K562 (cell line): ENCODE measurements around the gene CPZ. TPM values are rescaled to one million over a fixed set of nuclear protein-coding genes. Genes with fewer than 3 reads are reported as not detected.

Source experiments
- ATAC-seq: fragments of 200-7000 bp; cut with Tn5 transposase; 3 replicates; pipeline ENCODE4 v1.9.1; 2020; ENCODE audit warnings: moderate library complexity
- BruUV-seq: library from RNA; stranded (reverse); fragments of 400-500 nt; replicated peaks from 2 replicates; lab custom pipeline; 2021; lab: Mats Ljungman, UMichigan
- CTCF ChIA-PET: fragments of 300-600 bp; formaldehyde crosslinking; extraction: SDS; loops from one replicate; lab custom pipeline; 2021; ENCODE audit warnings: low intra/inter-chr PET ratio; lab: Yijun Ruan, JAX
- POLR2A ChIA-PET: fragments of 300-600, 350-650 bp; sonication (Branson Sonifier 250); formaldehyde crosslinking; extraction: SDS; loops from one replicate; lab custom pipeline; 2021; ENCODE audit warnings: antibody characterized with exemption, inconsistent platforms; lab: Yijun Ruan, JAX
- DNase-seq, 4 experiments: peaks; one replicate each; pipeline versions ENCODE4 v3.0.0 to v3.0.0-alpha.2; 2011 to 2018; ENCODE audit warnings: low spot score in 3 of 4, mixed read lengths in 3 of 4; ENCODE audit errors: extremely low read depth in 1 of 4
- FAIRE-seq: peaks from 2 replicates; lab custom pipeline; 2011; peaks lifted over from hg19 to GRCh38; lab: Jason Lieb, UNC
- H2AFZ ChIP-seq: 2 replicates; pipeline ENCODE4 v1.6.0; 2011; ENCODE audit warnings: low read depth, low read length, control low read depth, inconsistent platforms
- H3K27ac ChIP-seq: fragments of 200-600 bp; 3 replicates; pipeline ENCODE4 v1.8.0; 2011; ENCODE audit warnings: low read depth, mild to moderate bottlenecking, control low read depth, inconsistent platforms, low read length, moderate library complexity, mixed read lengths; ENCODE audit errors: extremely low read depth
- H3K27me3 ChIP-seq, 2 experiments: fragments of 300-600 bp in 1 of 2; 2 replicates in 1 of 2; 3 replicates in 1 of 2; pipeline versions ENCODE4 v1.6.0 to v1.8.0; 2011; ENCODE audit warnings: inconsistent platforms in 2 of 2, low read length in 2 of 2, mild to moderate bottlenecking in 1 of 2, mixed read lengths in 1 of 2, moderate library complexity in 1 of 2; ENCODE audit not compliant: control insufficient read depth in 2 of 2, insufficient read depth in 2 of 2
- H3K36me3 ChIP-seq: fragments of 300-600 bp; 3 replicates; pipeline ENCODE4 v1.8.0; 2011; ENCODE audit warnings: mild to moderate bottlenecking, low read length, inconsistent platforms; ENCODE audit not compliant: control insufficient read depth, insufficient read depth
- H3K4me1 ChIP-seq, 2 experiments: fragments of 200-600 bp in 1 of 2; replicated peaks in 1 of 2; 2 replicates in 1 of 2; 3 replicates in 1 of 2; pipeline versions ENCODE4 v1.5.1 to v1.8.0; 2011; ENCODE audit warnings: inconsistent platforms in 2 of 2, low read length in 2 of 2, mild to moderate bottlenecking in 1 of 2, mixed read lengths in 1 of 2, moderate library complexity in 1 of 2; ENCODE audit not compliant: control insufficient read depth in 2 of 2, insufficient read depth in 2 of 2
- H3K4me2 ChIP-seq: 2 replicates; pipeline ENCODE4 v1.6.1; 2011; ENCODE audit warnings: low read length, control low read depth, inconsistent platforms, mixed read lengths; ENCODE audit not compliant: insufficient read depth
- H3K4me3 ChIP-seq: fragments of 200-600 bp; sonication (generic), shearing (Covaris generic); 2 replicates; pipeline ENCODE4 v1.5.1; 2016; ENCODE audit warnings: control low read depth, inconsistent platforms
- H3K79me2 ChIP-seq: fragments of 200-600 bp; 3 replicates; pipeline ENCODE4 v1.8.0; 2011; ENCODE audit warnings: low read length, inconsistent platforms; ENCODE audit not compliant: control insufficient read depth, insufficient read depth
- H3K9ac ChIP-seq, 2 experiments: 2 replicates each; pipeline versions ENCODE4 v1.6.0 to v1.6.1; 2011; ENCODE audit warnings: low read depth in 2 of 2, low read length in 2 of 2, control low read depth in 1 of 2, inconsistent platforms in 1 of 2, mild to moderate bottlenecking in 1 of 2, mixed read lengths in 1 of 2; ENCODE audit not compliant: insufficient read depth in 1 of 2
- H3K9me1 ChIP-seq: one replicate; pipeline ENCODE4 v1.6.0; 2011; ENCODE audit warnings: inconsistent platforms, mild to moderate bottlenecking, low read length, moderate library complexity; ENCODE audit not compliant: control insufficient read depth, insufficient read depth
- H3K9me3 ChIP-seq: replicated peaks from 2 replicates; pipeline ENCODE4 v1.5.1; 2011; ENCODE audit warnings: low read depth, low read length, inconsistent platforms; ENCODE audit not compliant: control insufficient read depth, insufficient read depth
- H4K20me1 ChIP-seq: replicated peaks from 2 replicates; pipeline ENCODE4 v1.6.1; 2011; ENCODE audit warnings: low read length, inconsistent platforms, mixed read lengths; ENCODE audit not compliant: control insufficient read depth, insufficient read depth
- ETV1 ChIP-seq: fragments of 450-650 bp; conservative IDR thresholded peaks from 2 replicates; pipeline ENCODE4 v1.6.1; 2016; ENCODE audit warnings: missing genetic modification characterization, control low read depth, low read depth, missing compliant biosample characterization
- KHSRP ChIP-seq: fragments of 450-650 bp; IDR thresholded peaks from 2 replicates; pipeline ENCODE4 v1.6.1; 2017
- KLF1 ChIP-seq: fragments of 450-650 bp; IDR thresholded peaks from 2 replicates; pipeline ENCODE4 v1.6.1; 2016; ENCODE audit warnings: missing genetic modification characterization, missing compliant biosample characterization
- NCOA1 ChIP-seq: fragments of 450-650 bp; IDR thresholded peaks from 2 replicates; pipeline ENCODE4 v1.6.1; 2016; ENCODE audit warnings: low read depth
- NFE2L1 ChIP-seq: fragments of 450-650 bp; IDR thresholded peaks from 2 replicates; pipeline ENCODE4 v1.6.1; 2016; ENCODE audit warnings: missing genetic modification characterization, low read depth, mild to moderate bottlenecking, missing compliant biosample characterization, moderate library complexity, borderline replicate concordance
- SMAD2 ChIP-seq: fragments of 150-350 bp; IDR thresholded peaks from 2 replicates; pipeline ENCODE4 v1.6.1; 2014; ENCODE audit warnings: low read depth, mild to moderate bottlenecking, low read length
- SMARCE1 ChIP-seq: fragments of 450-650 bp; IDR thresholded peaks from 2 replicates; pipeline ENCODE4 v1.7.1; 2016; ENCODE audit warnings: mild to moderate bottlenecking
- SRSF9 ChIP-seq: fragments of 200-400 bp; formaldehyde crosslinking; IDR thresholded peaks from 2 replicates; pipeline ENCODE4 v1.6.1; 2017; ENCODE audit warnings: low read depth, low read length, borderline replicate concordance
- ZBTB33 ChIP-seq: sonication (generic); formaldehyde crosslinking; IDR thresholded peaks from 2 replicates; pipeline ENCODE4 v1.8.1; 2023; ENCODE audit warnings: mild to moderate bottlenecking, missing genetic modification reagents
- ZKSCAN1 ChIP-seq: fragments of 150-350 bp; IDR thresholded peaks from 2 replicates; pipeline ENCODE4 v1.6.1; 2016; ENCODE audit warnings: low read depth, low read length
- ZNF586 ChIP-seq: fragments of 450-650 bp; formaldehyde crosslinking; conservative IDR thresholded peaks from 2 replicates; pipeline ENCODE4 v1.4.0; 2020; ENCODE audit warnings: mild to moderate bottlenecking, moderate library complexity
- WGBS: fragments of 100-300 bp; shearing (Covaris generic); methylation state at CpG from one replicate; pipeline ENCODE4 v1.1.6; 2016; ENCODE audit warnings: low coverage, mixed read lengths; ENCODE audit not compliant: insufficient coverage; ENCODE audit errors: missing lambda C conversion rate; 5-methylcytosine and 5-hydroxymethylcytosine counted together
- in situ Hi-C: fragments of 300-500 bp; cut with MboI; formaldehyde crosslinking; loops from 4 replicates; pipeline ENCODE4 v1.15.0; 2018; ENCODE audit warnings: inconsistent platforms, mixed read lengths
- intact Hi-C: fragments of 100-400 bp; cut with micrococcal nuclease; formaldehyde crosslinking; loops from 2 replicates; pipeline ENCODE4 v1.14.2; 2022
- polyA plus RNA-seq, 8 experiments: library from polyadenylated mRNA; depleted of rRNA in 4 of 8; stranded (reverse) in 5 of 8; unstranded in 3 of 8; fragments of >200 nt; fragmentation: Nextera tagmentation in 2 of 8; fragmentation: Illumina TruSeq in 1 of 8; extraction: Ambion mirVana in 2 of 8; extraction: Trizol in 1 of 8; gene quantifications; 2 replicates each; pipeline versions ENCODE4 v1.2.1 to v1.2.3, GENCODE V29; 2011 to 2014; ENCODE audit warnings: inconsistent platforms in 1 of 8, missing spikeins in 1 of 8
- total RNA-seq, 7 experiments: library from RNA; depleted of rRNA in 6 of 7; stranded (reverse); fragments of >200 nt in 6 of 7; fragmentation: Illumina TruSeq in 2 of 7; extraction: Trizol in 2 of 7; gene quantifications; 2 replicates each; pipeline versions ENCODE4 v1.2.1 to v1.2.3, GENCODE V29; 2011 to 2021; ENCODE audit warnings: low replicate concordance in 1 of 7

CPZ gene
- total and polyA plus RNA-seq, 9 of the 15 experiments (the other 6 are each of a cell fraction or from before 2014, with no cell fraction given), result 0.06 to 2.2 (median 1.2) TPM; not detected in 1

GRCh38 chr4:8591114-8591513, 1.5 kb upstream of the CPZ start (continued):
- TF ChIP-seq ZBTB33 (CRISPR knock-in tag) (no peak), ETV1 (tag) (no peak)

GRCh38 chr4:8591626-8592365, 769 bp upstream of the CPZ start:
- ATAC-seq, result no peak
- Histone ChIP-seq H3K27me3 (peaks cover 7 to 40% of the 10 kb centered on the region in 2 experiments; a peak in 4 of 5 replicates), H3K36me3 (no peaks in the 10 kb centered on the region), H3K9me1 (no peaks in the 10 kb centered on the region), H3K4me1 (peaks cover 13 to 34% of the 10 kb centered on the region in 2 experiments; a peak in 4 of 5 replicates), H4K20me1 (peaks cover 11% of the 10 kb centered on the region)
- BruUV-seq, result no TSS peak
- CTCF ChIA-PET, result interaction anchor here (4.4 kb wide), 1 partner anchor 123 kb away, joined by 64 read pairs; no protein-coding TSS in a partner anchor
- 13% methylated on average over 12 of the region's 15 CpGs for WGBS
- TF ChIP-seq ZKSCAN1 (no peak), ZNF586 (CRISPR knock-in tag) (no peak), SMAD2 (no peak), KLF1 (tag) (no peak), SRSF9 (no peak), NCOA1 (no peak), NFE2L1 (tag) (no peak), KHSRP (no peak), SMARCE1 (no peak)
- TF ChIP-seq, all 486 proteins: peak for 0
- H3K4me3 ChIP-seq, result no peak overlapping the region
- POLR2A ChIA-PET, result interaction anchor here (0.6 to 1.7 kb wide), 6 partner anchors 13 to 511 kb away, joined by 3 to 6 read pairs (median 4); no protein-coding TSS in a partner anchor
- H3K27ac ChIP-seq, result no peak overlapping the region
- intact Hi-C loops (no loop called here), in situ Hi-C loops (no loop called here)
- DNase-seq, result no peak
- no peak for FAIRE-seq
- no peaks in the 10 kb centered on the region; the same call in 2 of the 3 replicates for H3K79me2 ChIP-seq
- H2AFZ ChIP-seq, result no peak overlapping the region
- no peak overlapping the region for H3K4me2 ChIP-seq
- H3K9ac ChIP-seq, result no peak overlapping the region; a peak in 1 of 4 replicates
- no peaks in the 10 kb centered on the region for H3K9me3 ChIP-seq
